Psoas muscle (tissue), 8 donors: ENCODE measurements around the gene CTIF. TPM values are rescaled to one million over a fixed set of nuclear protein-coding genes. Genes with fewer than 3 reads are reported as not detected.

Experiments
- ATAC-seq, 4 donors: fragments of 200-7000 bp; cut with Tn5 transposase; one replicate each; pipeline ENCODE4 v1.9.1; 2020; ENCODE audit warnings: moderate library complexity in 3 of 4, mild to moderate bottlenecking in 2 of 4
- DNase-seq, 2 donors: peaks; one replicate each; pipeline ENCODE4 v3.0.0-alpha.2; 2020
- H3K27ac ChIP-seq: fragments of 200-600 bp; one replicate; pipeline ENCODE4 v1.8.0; 2022
- H3K27me3 ChIP-seq, 3 donors: fragments of 200-600 bp in 1 of 3; one replicate each; pipeline versions ENCODE4 v1.6.1 to v1.8.0; 2013 to 2022; ENCODE audit warnings: low read length in 2 of 3, mild to moderate bottlenecking in 2 of 3, moderate library complexity in 1 of 3; ENCODE audit not compliant: insufficient read depth in 3 of 3
- H3K36me3 ChIP-seq, 2 donors: fragments of 200-600 bp in 1 of 2; one replicate each; pipeline versions ENCODE4 v1.6.1 to v1.8.0; 2013 to 2022; ENCODE audit warnings: low read depth in 1 of 2, mild to moderate bottlenecking in 1 of 2, moderate library complexity in 1 of 2; ENCODE audit not compliant: insufficient read depth in 1 of 2
- H3K4me1 ChIP-seq: fragments of 200-600 bp; one replicate; pipeline ENCODE4 v1.8.0; 2022
- H3K4me3 ChIP-seq: fragments of 200-600 bp; one replicate; pipeline ENCODE4 v1.8.0; 2022; ENCODE audit warnings: mild to moderate bottlenecking
- H3K9me3 ChIP-seq: fragments of 200-600 bp; one replicate; pipeline ENCODE4 v1.8.0; 2022
- WGBS, 3 donors: extraction: QIAGEN DNeasy Blood & Tissue Kit; methylation state at CpG; one replicate each; pipeline versions ENCODE4 v1.1.6 to v1.1.7; 2013; 5-methylcytosine and 5-hydroxymethylcytosine counted together
- intact Hi-C, 2 donors: fragments of 100-400 bp; cut with DNase I; formaldehyde crosslinking; loops; one replicate each; pipeline versions ENCODE4 v1.11.0 to v1.14.2; 2022
- polyA plus RNA-seq, 3 donors: library from polyadenylated mRNA; stranded (reverse); fragments of 200-250 nt; gene quantifications; one replicate each; pipeline ENCODE4 v1.2.3, GENCODE V29; 2013
- total RNA-seq, 4 donors: library from RNA; stranded (reverse); fragmentation: NEBNext Ultra II Directional in 2 of 4; extraction: Animal tissue kit (Norgen Biotek cat#: 25700) in 2 of 4; gene quantifications; one replicate each; pipeline versions ENCODE4 v1.2.1 to v1.2.4, GENCODE V29; 2021 to 2023
- TF ChIP-seq, protein P1 (sequence below): fragments of 200-600 bp; IDR thresholded peaks from one replicate; pipeline ENCODE4 v1.8.0; 2022; ENCODE audit warnings: antibody characterized with exemption
- donor health status: healthy with polysubstance abuse.
- donor health status: DM: no; HTN: no; CAD: no; lungs with moderate emphysema.
- donor health status: Bipolar disorder and iron deficiency.
- donor health status: healthy.
- donor health status: DM: yes; HTN: yes; CAD: no.
- donor health status: DM: no; HTN: no; CAD: no.
- donor health status: DM: no; HTN: no; CAD: no.
- donor health status: DM: yes; HTN: yes; CAD: no.

Gene CTIF
- total and polyA plus RNA-seq, 7 donors: 11.3 to 40.5 (median 26.9) TPM

DNA sequence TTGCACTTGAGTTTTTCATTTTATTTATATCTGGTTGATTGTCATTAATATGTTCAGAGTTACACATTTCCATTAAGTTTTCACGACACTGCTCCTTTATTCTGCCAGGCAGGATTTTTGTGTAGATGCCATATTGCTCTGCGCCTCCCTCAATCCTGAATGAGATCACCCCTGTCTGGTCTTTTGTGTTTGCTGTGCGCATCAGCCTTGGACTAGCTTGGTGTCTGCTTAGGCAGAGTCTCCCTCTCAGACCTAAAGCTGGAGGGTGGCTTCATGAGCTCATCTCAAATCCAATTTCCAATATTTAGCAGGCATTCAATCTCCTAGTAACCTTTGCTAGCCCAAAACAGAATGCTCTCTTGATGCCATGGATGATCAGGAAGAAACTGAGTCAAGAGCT is 274.5 kb downstream of the CTIF start:
- TF ChIP-seq, protein P1, sequence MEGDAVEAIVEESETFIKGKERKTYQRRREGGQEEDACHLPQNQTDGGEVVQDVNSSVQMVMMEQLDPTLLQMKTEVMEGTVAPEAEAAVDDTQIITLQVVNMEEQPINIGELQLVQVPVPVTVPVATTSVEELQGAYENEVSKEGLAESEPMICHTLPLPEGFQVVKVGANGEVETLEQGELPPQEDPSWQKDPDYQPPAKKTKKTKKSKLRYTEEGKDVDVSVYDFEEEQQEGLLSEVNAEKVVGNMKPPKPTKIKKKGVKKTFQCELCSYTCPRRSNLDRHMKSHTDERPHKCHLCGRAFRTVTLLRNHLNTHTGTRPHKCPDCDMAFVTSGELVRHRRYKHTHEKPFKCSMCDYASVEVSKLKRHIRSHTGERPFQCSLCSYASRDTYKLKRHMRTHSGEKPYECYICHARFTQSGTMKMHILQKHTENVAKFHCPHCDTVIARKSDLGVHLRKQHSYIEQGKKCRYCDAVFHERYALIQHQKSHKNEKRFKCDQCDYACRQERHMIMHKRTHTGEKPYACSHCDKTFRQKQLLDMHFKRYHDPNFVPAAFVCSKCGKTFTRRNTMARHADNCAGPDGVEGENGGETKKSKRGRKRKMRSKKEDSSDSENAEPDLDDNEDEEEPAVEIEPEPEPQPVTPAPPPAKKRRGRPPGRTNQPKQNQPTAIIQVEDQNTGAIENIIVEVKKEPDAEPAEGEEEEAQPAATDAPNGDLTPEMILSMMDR: no peak
- H3K36me3 ChIP-seq: peaks cover 0 to 7% of the 10 kb centered on the region in 2 donors
- H3K4me3 ChIP-seq: no peak overlapping the region
- no peaks in the 10 kb centered on the region for H3K27me3 ChIP-seq
- intact Hi-C loops: no loop called here
- no peak overlapping the region for H3K27ac ChIP-seq
- H3K9me3 ChIP-seq: no peaks in the 10 kb centered on the region
- H3K4me1 ChIP-seq: peaks cover 6% of the 10 kb centered on the region
- ATAC-seq: no peak
- no peak for DNase-seq
- 94 to 99% (median 98%) methylated on average over 3 of the region's 3 CpGs for WGBS, 3 donors

- peaks cover 6% of the 10 kb centered on the region for H3K4me1 ChIP-seq
- DNase-seq (peak in 1 of 2 donors; percentile 28), ATAC-seq (no peak)
- H3K27me3 ChIP-seq: no peaks in the 10 kb centered on the region
- H3K9me3 ChIP-seq: no peaks in the 10 kb centered on the region
- 64 to 71% (median 67%) methylated on average over 5 of the region's 5 CpGs for WGBS, 3 donors
- intact Hi-C loops: no loop called here
- H3K4me3 ChIP-seq: no peak overlapping the region
- H3K27ac ChIP-seq: no peak overlapping the region
- TF ChIP-seq, protein P1: no peak
- H3K36me3 ChIP-seq: peaks cover 0 to 7% of the 10 kb centered on the region in 2 donors
These were observed 275.1 kb downstream of the CTIF start for GRCh38 chr18:48813833-48814489.

DNA sequence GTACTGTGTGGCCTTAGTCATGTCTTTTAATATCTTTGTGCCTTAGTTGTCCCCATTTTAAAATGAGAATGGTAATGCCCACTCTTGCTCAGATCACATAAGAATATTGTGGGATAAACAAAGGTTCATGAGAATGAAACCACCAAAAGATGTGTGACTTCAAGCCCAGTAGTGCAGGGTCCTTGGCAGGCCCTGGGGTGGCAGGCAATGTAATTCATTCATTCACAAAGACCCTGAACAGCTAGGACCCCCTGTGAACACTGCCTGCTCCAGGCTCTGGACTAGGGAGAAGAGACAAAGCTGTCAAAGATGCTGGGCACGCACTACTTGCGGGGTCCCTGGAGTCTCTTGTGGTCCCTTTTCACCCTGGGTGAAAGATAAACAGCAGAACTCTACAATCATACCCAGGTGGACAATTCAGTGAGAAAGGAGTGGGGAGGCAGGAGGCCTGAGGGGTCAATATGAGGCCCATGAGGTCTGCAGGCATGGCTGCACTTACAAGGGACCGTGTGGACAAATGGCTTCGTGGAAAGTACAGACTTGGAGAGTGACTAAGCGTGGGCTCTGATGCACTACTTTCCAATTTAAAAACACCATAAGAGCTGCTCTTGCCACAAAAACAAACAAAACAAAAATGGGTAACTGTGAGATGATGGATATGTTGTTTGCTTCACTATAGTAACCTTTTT is 275.8 kb downstream of the CTIF start:
- H3K9me3 ChIP-seq: no peaks in the 10 kb centered on the region
- intact Hi-C loops: no loop called here
- TF ChIP-seq, protein P1: no peak
- H3K4me1 ChIP-seq: peaks cover 6% of the 10 kb centered on the region
- no peak overlapping the region for H3K27ac ChIP-seq
- ATAC-seq (no peak), DNase-seq (peak in 1 of 2 donors; percentile 3)
- no peak overlapping the region for H3K4me3 ChIP-seq
- 93 to 98% (median 94%) methylated on average over 5 of the region's 5 CpGs for WGBS, 3 donors
- H3K36me3 ChIP-seq: peaks cover 0 to 14% of the 10 kb centered on the region in 2 donors
- no peaks in the 10 kb centered on the region for H3K27me3 ChIP-seq

- WGBS, 3 donors: 87 to 97% (median 91%) methylated on average over 1 of the region's 1 CpG
- H3K4me1 ChIP-seq: peaks cover 6% of the 10 kb centered on the region
- no peak for ATAC-seq
- intact Hi-C loops: no loop called here
- TF ChIP-seq, protein P1: no peak
- H3K4me3 ChIP-seq: no peak overlapping the region
- peak in 1 of 2 donors; percentile 8 for DNase-seq
- H3K27ac ChIP-seq: no peak overlapping the region
- peaks cover 0 to 15% of the 10 kb centered on the region in 2 donors for H3K36me3 ChIP-seq
- no peaks in the 10 kb centered on the region for H3K9me3 ChIP-seq
- H3K27me3 ChIP-seq: no peaks in the 10 kb centered on the region
These were observed 276.3 kb downstream of the CTIF start for GRCh38 chr18:48815179-48815515.
